ENCODE results near the gene TECPR2.

GRCh38 chr14:102487204-102487577 is 124.5 kb downstream of the TECPR2 start:
- TF ChIP-seq CTCF (IDR thresholded peaks at IDR 0.05; ENCODE audit: insufficient read depth, low read depth, low read length) (no peak), EZH2 (IDR thresholded peaks at IDR 0.05; ENCODE audit: insufficient read depth, low read length) (no peak)

All from astrocyte (in vitro differentiated cells and primary cell).